PC-3 (cell line): ENCODE results near the gene LRSAM1. TPM values are rescaled to one million over a fixed set of nuclear protein-coding genes. Genes with fewer than 3 reads are reported as not detected.

Experiments
- ATAC-seq: fragments of 200-7000 bp; cut with Tn5 transposase; 2 replicates; pipeline ENCODE4 v1.9.1; 2020; ENCODE audit warnings: mild to moderate bottlenecking, moderate library complexity
- BruUV-seq: library from RNA; stranded (reverse); fragments of 400-500 nt; replicated peaks from 2 replicates; lab custom pipeline; 2021; lab: Mats Ljungman, UMichigan
- CTCF ChIA-PET: fragments of 300-600 bp; sonication (Branson Sonifier 250); formaldehyde crosslinking; loops from one replicate; lab custom pipeline; 2022; ENCODE audit warnings: antibody characterized with exemption; lab: Charles Lee
- POLR2A ChIA-PET: fragments of 300-600 bp; sonication (Branson Sonifier 250); formaldehyde crosslinking; loops from one replicate; lab custom pipeline; 2022; ENCODE audit warnings: antibody characterized with exemption; ENCODE audit not compliant: unreplicated experiment; lab: Charles Lee
- DNase-seq: peaks from one replicate; pipeline ENCODE4 v3.0.0-alpha.2; 2015
- H2AFZ ChIP-seq: fragments of 300-600 bp; sonication (generic); 2 replicates; pipeline ENCODE4 v1.6.0; 2016; ENCODE audit warnings: antibody characterized with exemption, low read length
- H3F3A ChIP-seq: fragments of 300-600 bp; sonication (generic); one replicate; pipeline ENCODE4 v1.6.0; 2017; ENCODE audit warnings: antibody characterized with exemption, low read length, control low read depth, mild to moderate bottlenecking; ENCODE audit not compliant: unreplicated experiment
- H3K27ac ChIP-seq: fragments of 300-600 bp; sonication (generic); 2 replicates; pipeline ENCODE4 v1.5.1; 2016; ENCODE audit warnings: mild to moderate bottlenecking, low read length
- H3K27me3 ChIP-seq: fragments of 300-600 bp; sonication (generic); 2 replicates; pipeline ENCODE4 v1.6.1; 2016; ENCODE audit warnings: low read length, mixed read lengths
- H3K36me3 ChIP-seq: fragments of 300-600 bp; sonication (generic); 2 replicates; pipeline ENCODE4 v1.6.1; 2016; ENCODE audit warnings: low read depth, mixed run types, low read length, mixed read lengths
- H3K4me1 ChIP-seq: fragments of 300-600 bp; sonication (generic); 2 replicates; pipeline ENCODE4 v1.5.1; 2016; ENCODE audit warnings: low read length; ENCODE audit not compliant: insufficient read depth
- H3K4me2 ChIP-seq: fragments of 300-600 bp; sonication (generic); 2 replicates; pipeline ENCODE4 v1.6.0; 2016; ENCODE audit warnings: low read length
- H3K4me3 ChIP-seq: fragments of 300-600 bp; sonication (generic); 2 replicates; pipeline ENCODE4 v1.5.1; 2016; ENCODE audit warnings: mild to moderate bottlenecking, low read length, mixed read lengths
- H3K79me2 ChIP-seq: fragments of 300-600 bp; sonication (generic); 2 replicates; pipeline ENCODE4 v1.6.1; 2017; ENCODE audit warnings: low read length, mixed read lengths
- H3K9ac ChIP-seq: fragments of 300-600 bp; sonication (generic); 2 replicates; pipeline ENCODE4 v1.6.0; 2016; ENCODE audit warnings: mild to moderate bottlenecking, low read length
- H3K9me2 ChIP-seq: fragments of 300-600 bp; sonication (generic); replicated peaks from 2 replicates; pipeline ENCODE4 v1.6.1; 2016; ENCODE audit warnings: mixed run types, low read length, mixed read lengths
- H3K9me3 ChIP-seq: fragments of 300-600 bp; sonication (generic); 2 replicates; pipeline ENCODE4 v1.6.1; 2016; ENCODE audit warnings: low read length, mixed read lengths
- H4K20me1 ChIP-seq: fragments of 300-600 bp; sonication (generic); 2 replicates; pipeline ENCODE4 v1.6.1; 2016; ENCODE audit warnings: low read length, mixed read lengths
- EZH2 ChIP-seq: fragments of 300-600 bp; sonication (generic); IDR thresholded peaks from one replicate; pipeline ENCODE4 v1.6.1; 2017; ENCODE audit warnings: antibody characterized with exemption, mild to moderate bottlenecking, low read length; ENCODE audit not compliant: unreplicated experiment
- EZH2phosphoT487 ChIP-seq: fragments of 300-600 bp; sonication (generic); IDR thresholded peaks from 2 replicates; pipeline ENCODE4 v1.6.1; 2018; ENCODE audit warnings: mild to moderate bottlenecking, antibody characterized with exemption, low read length, borderline replicate concordance
- intact Hi-C: fragments of 100-400 bp; cut with micrococcal nuclease; formaldehyde crosslinking; loops from 2 replicates; pipeline ENCODE4 v1.9.0; 2023
- total RNA-seq: library from RNA; depleted of rRNA; stranded (reverse); fragments of >200 nt; gene quantifications from 2 replicates; pipeline ENCODE4 v1.2.3, GENCODE V29; 2014
- TF ChIP-seq, protein P1 (sequence below): fragments of 300-600 bp; sonication (generic); conservative IDR thresholded peaks from 2 replicates; pipeline ENCODE4 v1.5.1; 2017; ENCODE audit warnings: antibody characterized with exemption, low read depth, mild to moderate bottlenecking, low read length

Gene LRSAM1
- total RNA-seq, 1 experiment from 2014 or later, result 9.6 TPM

DNA sequence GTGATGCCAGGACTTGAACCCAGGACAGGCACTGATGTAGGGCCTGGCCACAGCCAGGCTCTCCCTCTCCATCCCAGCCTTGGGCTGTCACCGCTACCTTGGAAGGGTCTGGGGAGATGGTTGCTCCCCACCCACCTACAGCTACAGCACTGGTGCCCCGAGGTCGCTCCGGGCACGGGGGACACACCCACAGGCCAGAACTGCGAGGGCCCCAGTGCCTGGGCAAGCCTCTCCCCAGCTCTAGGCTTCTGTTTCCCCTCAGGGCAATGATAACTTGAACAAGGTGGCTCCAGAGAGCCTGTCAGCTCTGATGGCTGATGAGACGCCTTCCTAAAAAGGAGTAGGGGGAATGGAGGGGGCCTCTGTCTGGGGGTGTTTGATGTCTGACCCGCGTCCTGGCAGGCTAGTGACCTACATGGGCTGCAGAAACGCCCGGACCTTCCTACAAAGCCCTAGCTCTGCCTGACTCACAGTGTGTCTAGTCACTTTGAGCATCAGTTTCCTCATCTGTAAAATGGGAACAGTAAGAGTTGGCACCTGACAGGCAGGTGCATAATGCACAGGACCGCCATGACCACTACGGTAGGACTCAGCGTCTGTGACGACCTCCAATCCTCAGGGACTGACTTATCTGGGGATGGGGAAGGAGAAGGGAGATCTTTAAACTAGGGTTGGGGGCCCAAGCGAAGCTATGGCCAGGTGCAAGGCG, 76.4 kb downstream of the LRSAM1 start:
- no peak for ATAC-seq
- BruUV-seq, result no TSS peak
- CTCF ChIA-PET, result no interaction called here
- no peak overlapping the region for H3K9ac ChIP-seq
- H3F3A ChIP-seq, result no peaks in the 10 kb centered on the region
- 0 out of 2 replicates have a peak, but pooled peaks cover 4% of the 10 kb centered on the region for H3K79me2 ChIP-seq
- H3K9me2 ChIP-seq, result no peaks in the 10 kb centered on the region
- H3K9me3 ChIP-seq, result no peaks in the 10 kb centered on the region
- no peaks in the 10 kb centered on the region for H3K27me3 ChIP-seq
- H4K20me1 ChIP-seq, result no peaks in the 10 kb centered on the region
- H3K27ac ChIP-seq, result no peak overlapping the region
- POLR2A ChIA-PET, result no interaction called here
- H3K4me2 ChIP-seq, result no peak overlapping the region
- H2AFZ ChIP-seq, result no peak overlapping the region
- H3K36me3 ChIP-seq, result peaks cover 47% of the 10 kb centered on the region
- DNase-seq, result no peak
- intact Hi-C loops, result no loop called here
- no peak for TF ChIP-seq EZH2
- TF ChIP-seq, protein P1, sequence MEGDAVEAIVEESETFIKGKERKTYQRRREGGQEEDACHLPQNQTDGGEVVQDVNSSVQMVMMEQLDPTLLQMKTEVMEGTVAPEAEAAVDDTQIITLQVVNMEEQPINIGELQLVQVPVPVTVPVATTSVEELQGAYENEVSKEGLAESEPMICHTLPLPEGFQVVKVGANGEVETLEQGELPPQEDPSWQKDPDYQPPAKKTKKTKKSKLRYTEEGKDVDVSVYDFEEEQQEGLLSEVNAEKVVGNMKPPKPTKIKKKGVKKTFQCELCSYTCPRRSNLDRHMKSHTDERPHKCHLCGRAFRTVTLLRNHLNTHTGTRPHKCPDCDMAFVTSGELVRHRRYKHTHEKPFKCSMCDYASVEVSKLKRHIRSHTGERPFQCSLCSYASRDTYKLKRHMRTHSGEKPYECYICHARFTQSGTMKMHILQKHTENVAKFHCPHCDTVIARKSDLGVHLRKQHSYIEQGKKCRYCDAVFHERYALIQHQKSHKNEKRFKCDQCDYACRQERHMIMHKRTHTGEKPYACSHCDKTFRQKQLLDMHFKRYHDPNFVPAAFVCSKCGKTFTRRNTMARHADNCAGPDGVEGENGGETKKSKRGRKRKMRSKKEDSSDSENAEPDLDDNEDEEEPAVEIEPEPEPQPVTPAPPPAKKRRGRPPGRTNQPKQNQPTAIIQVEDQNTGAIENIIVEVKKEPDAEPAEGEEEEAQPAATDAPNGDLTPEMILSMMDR, result no peak
- TF ChIP-seq EZH2phosphoT487, result no peak
- no peak overlapping the region for H3K4me3 ChIP-seq
- peaks cover 2% of the 10 kb centered on the region for H3K4me1 ChIP-seq

DNA sequence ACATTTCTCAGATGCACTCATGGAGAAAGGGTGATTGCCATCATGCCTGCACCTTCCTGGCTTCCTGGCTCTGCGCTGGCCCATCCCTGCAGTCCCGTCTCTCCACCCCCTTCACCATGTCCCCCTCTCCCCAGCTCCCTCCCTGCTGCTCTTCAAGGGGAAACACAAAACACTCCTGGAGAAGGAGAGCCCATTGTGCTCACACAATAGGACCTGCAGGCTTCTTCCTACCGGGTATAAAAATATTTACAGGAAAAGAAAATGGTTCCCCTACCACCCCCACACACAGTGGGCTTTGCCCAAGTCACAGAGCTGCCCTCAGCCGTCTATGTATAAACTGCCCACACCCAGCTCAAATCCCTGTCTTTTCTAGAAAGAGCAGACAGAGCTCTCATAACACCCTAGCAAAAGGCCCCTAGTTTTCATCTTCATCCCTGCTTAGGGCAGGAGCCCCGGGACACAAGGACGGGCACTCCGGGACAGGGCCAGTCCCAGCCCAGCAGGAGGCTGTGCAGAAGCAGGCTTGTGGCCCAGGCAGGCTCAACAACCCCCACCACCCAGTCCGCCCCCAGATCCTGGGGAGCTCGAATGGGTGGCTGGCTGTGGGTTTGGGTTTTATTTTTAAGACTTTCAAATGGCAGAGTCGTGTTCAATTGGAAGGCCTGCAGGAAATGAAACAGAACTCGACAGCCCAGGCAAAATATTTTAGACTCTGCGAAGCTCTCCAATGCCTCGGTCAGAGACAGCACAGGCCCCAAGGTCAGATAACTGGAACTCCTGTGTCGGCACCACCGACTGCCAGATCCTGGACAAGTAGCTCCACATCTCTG, 77.3 kb downstream of the LRSAM1 start:
- Histone ChIP-seq H3K4me2 (no peak overlapping the region), H3K4me1 (no peaks in the 10 kb centered on the region), H3K27ac (no peak overlapping the region), H4K20me1 (no peaks in the 10 kb centered on the region), H3K36me3 (peaks cover 41% of the 10 kb centered on the region), H2AFZ (no peak overlapping the region), H3K9me2 (no peaks in the 10 kb centered on the region), H3K27me3 (no peaks in the 10 kb centered on the region), H3K9me3 (no peaks in the 10 kb centered on the region), H3F3A (no peaks in the 10 kb centered on the region), H3K79me2 (peaks cover 4% of the 10 kb centered on the region; the same call in 1 of the 2 replicates), H3K9ac (no peak overlapping the region), H3K4me3 (no peak overlapping the region)
- BruUV-seq, result no TSS peak
- CTCF ChIA-PET, result no interaction called here
- no peak for ATAC-seq
- TF ChIP-seq, protein P1, result no peak
- TF ChIP-seq EZH2 (no peak), EZH2phosphoT487 (no peak)
- intact Hi-C loops, result no loop called here
- no peak for DNase-seq
- POLR2A ChIA-PET, result no interaction called here
